Activated CD4-positive, alpha-beta T cell treated with anti-CD3 and anti-CD28 coated beads, Interleukin-2, amount 50 U/mL, for 4 hours (primary cell): ENCODE data around the gene HOXA1.

ENCODE experiments used
- DNase-seq, 2 experiments: peaks; one replicate each; pipeline ENCODE4 v3.0.0-alpha.2; 2020

The HOXA1 gene

GRCh38 chr7:27095897-27096767 is at the start of gene HOXA1:
Gene HOXA1 (minus strand): TSS chr7:27096000. CDS start chr7:27095912, 88 bp downstream.
- peak; percentile 68 to 74 for DNase-seq

DNA sequence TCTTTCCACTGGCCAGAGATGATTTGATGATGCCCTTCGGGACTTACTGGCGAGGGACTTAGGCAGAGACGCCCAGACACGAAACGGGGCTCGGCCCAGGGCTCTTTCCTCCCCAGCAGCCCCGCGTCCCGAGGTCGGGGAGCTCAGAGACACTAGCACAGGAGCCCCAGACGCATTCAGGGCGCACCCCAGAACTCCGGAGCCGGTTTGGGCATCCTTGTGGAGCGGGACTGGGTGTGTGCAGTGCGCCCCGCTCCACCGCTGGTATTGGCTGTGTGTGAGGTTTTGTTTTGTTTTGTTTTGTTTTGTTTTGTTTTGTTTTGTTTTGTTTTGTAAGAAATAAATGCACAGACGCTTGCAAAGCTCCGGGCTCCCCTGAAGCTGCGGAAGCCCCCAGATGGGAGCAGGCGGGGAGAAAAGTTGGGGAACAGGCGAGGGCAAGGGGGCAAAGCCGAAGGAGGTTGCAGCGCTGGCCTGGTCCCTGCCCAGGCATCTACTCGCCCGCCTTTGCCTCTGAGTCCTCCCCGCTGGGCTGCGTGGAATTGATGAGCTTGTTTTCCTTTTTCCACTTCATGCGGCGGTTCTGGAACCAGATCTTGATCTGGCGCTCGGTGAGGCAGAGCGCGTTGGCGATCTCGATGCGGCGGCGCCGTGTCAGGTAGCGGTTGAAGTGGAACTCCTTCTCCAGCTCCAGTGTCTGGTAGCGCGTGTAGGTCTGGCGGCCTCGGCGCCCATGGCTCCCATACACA is 49.5 kb upstream of the HOXA1 start:
- DNase-seq = no peak

DNA sequence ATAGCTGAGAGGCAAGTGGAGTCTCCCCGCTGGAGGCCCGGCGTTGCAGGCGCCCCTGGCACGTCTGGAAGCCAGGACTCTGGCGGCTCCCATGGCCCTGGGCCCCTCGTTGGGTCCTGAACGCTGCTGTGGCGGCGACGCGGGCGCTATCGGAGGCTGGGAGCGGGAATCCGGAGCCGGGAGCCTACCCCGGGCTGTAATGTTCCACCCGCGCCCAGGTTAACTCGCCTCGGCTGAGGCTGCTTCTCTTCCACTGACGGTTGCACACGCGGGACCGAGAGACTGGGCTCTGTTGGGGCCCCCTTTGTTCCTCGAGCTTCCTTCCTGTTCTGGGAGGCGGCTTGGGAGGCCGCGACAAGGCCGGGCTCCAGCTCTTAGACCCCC is 49.0 kb upstream of the HOXA1 start:
- no peak for DNase-seq

GRCh38 chr7:27143950-27144780 is 48.4 kb upstream of the HOXA1 start:
- no peak for DNase-seq

DNA sequence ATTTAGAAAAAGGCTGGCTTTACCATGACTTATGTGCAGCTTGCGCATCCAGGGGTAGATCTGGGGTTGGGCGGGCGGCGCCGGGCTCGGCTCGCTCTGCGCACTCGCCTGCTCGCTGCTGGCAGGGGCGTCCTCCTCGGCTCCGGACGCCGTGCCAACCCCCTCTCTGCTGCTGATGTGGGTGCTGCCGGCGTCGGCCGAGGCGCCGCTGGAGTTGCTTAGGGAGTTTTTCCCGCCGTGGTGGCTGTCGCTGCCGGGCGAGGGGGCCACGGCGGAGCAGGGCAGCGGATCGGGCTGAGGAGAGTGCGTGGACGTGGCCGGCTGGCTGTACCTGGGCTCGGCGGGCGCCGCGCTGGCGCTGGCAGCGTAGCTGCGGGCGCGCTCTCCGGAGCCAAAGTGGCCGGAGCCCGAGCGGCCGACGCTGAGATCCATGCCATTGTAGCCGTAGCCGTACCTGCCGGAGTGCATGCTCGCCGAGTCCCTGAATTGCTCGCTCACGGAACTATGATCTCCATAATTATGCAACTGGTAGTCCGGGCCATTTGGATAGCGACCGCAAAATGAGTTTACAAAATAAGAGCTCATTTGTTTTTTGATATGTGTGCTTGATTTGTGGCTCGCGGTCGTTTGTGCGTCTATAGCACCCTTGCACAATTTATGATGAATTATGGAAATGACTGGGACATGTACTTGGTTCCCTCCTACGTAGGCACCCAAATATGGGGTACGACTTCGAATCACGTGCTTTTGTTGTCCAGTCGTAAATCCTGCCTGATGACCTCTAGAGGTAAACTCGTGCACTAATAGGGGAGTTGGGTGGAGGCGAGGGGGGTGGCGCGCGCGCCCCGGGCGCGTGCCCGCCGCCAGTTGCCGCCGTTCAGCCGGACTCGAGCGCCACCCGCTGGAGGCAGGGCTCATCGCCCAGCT is 47.5 kb upstream of the HOXA1 start, which contains the start of gene HOXA5:
TSS of gene HOXA5 (minus strand) at position 659 of the 927 bp plus-strand sequence. CDS start at position 585, 74 bp downstream.
- DNase-seq = no peak

DNA sequence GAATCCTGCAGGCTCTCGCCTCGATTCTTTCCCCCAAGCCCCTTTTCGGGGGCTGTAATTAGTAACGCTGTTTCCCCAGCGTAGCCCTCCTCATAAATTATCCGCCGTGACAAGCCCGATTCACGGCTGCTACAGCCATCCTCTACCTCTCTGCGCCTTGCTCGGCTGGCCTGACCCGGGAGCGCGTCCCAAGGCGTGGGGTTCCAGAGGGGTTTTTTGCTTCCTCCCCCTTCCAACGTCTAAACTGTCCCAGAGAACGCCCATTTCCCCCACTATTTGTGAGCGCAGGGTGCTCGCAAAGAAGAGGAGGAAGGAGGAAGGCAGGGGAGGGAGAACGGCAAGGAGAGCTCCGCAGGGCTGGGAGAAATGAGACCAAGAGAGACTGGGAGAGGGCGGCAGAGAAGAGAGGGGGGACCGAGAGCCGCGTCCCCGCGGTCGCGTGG is 46.8 kb upstream of the HOXA1 start:
- no peak for DNase-seq

DNA sequence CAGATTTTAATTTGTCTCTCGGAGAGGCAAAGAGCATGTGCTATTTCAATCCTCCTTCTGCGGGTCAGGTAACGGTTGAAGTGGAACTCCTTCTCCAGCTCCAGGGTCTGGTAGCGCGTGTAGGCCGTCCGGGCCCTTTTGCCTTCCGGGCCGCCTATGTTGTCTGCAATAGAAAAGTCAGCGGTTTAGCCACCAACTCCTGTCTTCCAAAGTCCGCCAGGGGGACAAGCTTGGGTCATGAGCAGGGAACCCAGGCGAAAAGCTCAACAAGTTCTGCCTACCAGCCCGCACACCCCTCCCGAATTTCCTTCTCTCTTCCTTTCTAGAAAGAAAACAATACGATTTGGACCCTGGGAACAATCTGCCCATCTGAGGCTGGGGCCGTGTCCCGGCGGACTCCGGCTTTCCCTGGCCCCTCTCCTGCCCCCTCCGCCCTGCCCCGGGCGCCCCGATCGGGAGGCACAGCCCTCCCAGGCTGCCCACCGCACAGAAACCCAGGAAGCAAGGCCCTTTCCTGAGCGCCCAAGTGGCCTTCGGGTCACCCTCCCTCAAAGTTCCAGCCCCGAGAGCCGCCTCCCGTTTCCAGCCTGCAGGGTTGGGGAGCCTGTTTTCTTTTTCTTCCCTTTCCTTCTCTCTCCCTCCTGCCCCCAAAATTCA is 46.3 kb upstream of the HOXA1 start:
- DNase-seq = no peak

- DNase-seq = no peak
Observed at GRCh38 chr7:27141137-27141922, 45.5 kb upstream of the HOXA1 start.

DNA sequence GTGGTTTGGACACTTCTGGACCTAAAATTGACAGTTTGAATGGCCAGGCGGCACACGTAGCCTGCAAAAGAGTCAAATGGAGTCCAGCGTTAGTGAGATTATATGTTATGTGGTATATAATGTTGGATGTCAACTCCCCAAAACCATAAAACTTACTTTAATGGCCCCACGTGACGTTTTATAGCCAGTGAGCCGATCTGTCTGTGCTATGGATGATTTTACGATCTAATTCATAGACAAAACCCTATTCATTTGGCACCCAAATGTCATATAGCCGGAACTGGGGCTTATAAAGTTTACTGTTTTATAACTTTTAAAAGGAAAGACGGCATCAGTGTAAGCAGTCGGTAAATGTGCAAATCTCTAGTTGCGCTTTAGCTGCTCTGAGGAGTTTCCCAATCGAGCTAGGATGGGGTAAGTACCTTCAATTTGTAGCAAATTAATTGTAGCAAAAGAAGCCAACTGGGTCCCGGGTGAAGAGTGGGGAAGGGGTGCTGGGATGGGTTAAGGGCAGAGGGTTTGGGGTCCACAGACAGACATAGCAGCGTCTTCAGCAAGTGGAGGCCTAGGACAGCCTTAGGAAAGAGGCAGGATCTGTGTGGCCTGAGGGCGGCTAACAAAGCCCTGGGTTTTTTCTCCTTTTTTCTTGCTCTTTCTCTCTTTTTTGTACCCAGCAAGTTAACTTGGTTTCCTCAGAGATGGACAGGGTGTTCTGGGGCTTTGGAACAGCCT is 44.5 kb upstream of the HOXA1 start:
- DNase-seq = no peak

DNA sequence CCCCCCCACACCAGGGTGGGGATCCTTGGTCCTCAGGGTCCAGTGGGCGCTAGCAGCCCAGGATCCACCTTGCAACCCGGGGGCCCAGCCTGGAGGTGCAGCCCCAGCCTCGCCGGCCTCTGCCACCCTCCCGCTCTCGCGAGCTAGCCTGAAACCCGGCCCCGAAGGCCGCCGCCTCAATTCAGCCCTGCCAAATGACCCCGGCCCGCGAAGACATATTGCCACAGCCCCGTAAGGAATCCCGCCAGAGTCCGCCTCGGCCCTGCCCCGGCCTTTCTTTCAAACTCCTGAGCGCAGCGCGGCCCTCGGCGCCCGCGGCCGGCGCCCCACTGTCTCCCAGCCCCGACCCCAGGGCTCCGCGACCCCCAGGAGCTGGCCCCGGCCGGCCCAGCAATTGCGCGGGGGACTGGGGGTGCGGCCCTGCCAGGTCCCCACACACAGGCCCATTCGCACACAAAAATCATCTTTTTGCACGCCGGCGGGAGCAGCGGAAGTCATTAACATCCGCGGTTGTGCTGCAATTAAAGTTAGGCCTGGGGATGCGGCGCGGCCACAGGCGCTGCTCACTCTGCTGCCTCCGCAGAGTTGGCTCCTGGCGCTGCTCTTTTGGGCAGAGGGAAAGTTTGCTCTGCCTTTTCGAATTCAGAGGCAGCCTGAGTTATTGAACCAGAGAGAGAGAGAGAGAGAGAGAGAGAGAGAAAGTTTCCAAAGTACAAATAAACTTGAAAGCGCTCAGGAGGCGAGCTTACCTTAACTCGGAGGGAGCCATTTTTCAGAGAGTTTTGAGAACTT is 43.7 kb upstream of the HOXA1 start:
- DNase-seq = no peak

DNA sequence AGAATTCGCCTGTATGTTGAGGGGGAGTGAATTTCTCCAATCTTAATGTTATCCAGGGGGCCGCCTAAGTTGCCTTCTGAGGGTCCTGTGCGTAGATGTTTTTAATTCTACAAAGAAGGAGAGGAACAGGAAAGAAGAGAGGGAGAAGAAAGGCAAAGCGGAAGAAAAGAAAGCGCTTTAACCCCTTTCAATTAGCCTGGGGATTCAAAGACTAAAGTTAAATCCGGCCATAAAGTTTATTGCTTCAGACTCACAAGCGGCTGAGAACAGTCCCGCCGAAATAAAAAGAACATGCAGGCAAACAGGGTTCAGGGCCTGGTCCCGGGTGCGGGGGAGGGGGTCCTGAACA is 43.2 kb upstream of the HOXA1 start:
- DNase-seq = no peak

- no peak for DNase-seq
Observed at GRCh38 chr7:27138472-27138871, 42.7 kb upstream of the HOXA1 start.

DNA sequence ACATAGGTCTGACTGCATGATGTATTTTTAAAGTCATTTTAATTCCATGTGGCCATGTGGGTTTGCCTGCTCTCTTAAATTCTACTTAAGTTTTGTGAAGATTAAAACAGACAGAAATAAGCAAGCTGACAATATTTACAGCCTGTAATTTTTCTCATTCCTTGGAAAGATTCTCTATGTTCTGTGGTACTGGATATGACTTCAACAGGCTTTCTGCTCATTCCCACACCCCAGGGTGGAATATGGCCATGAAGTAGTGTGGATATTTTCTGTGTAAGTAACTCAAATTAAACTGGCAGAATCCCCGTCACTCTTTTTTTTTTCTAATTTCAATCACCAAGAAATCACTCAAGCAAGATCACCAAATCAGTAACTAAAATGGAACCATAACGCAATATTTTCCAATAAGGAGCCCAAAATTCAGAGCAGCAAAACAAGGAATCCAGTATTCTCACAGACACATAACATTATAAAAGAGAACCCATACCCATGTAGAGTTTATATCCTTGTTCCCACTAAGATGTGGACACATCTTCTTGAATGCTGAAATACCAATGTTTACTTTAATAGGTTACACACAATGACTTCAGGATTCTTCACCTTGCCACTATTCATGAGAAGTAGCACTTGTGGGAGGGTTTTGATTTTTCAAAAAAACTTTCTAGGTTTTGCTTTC is 42.0 kb upstream of the HOXA1 start:
- DNase-seq = no peak

DNA sequence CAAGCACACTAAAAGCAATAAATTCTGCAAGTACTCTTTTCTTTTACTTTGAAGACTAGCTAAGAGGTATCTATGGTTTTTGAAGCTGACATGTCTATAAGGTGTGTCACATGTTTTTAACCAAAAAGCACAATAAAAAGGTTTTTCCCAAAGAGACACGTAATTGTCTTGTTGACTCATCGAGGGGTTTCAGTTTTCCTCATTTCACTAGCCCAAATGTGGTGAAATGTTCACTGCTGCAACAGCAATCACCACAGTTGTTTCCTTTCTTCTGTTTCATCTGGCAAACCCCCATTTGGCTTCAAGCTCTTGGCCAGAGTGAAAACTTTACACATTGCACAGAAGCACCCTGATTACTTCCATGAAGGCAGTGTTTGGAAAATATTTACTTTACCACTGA is 38.6 kb upstream of the HOXA1 start:
- DNase-seq = no peak

DNA sequence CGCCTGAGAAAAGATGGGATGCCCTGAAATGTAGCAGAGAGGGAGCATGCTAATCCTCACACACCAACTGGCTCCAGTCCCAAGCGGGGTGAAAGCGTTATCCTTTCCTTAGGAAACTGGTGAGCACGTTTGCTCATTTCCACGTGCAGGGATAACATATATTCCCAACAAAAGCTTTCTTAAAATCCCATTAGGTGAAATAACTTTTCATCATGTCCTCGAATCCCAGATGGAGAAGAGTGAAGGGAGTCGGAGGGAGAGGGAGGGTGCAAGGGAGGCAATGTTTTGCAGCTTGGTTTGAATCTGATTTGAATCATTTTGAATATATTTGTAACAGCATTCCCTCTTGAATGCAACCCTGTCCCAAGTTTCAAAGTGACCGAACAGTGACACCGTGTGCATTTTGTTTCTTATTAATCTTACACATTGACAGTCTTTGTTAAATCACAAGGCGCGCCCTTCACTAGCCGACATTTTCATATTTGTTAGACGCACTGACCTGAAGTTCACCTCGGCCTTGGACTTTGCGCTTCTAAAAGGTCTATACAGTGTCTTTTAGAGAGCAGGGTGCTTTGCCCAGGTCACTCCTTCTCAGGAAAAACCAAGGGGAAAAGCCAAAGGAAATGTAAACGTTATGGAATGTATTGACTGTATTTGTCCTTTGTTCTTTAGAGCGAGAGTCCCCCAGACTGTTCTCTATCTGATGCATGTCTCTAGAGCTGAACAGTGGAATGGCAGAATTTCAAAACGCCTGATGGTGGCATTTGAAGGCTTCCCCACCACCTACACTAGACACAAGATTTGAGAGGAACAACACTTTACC is 37.8 kb upstream of the HOXA1 start:
- DNase-seq = no peak

- DNase-seq = no peak
Observed at GRCh38 chr7:27132978-27133377, 37.2 kb upstream of the HOXA1 start.

- DNase-seq = no peak
Observed at GRCh38 chr7:27132214-27132613, 36.4 kb upstream of the HOXA1 start.
